ENCODE results near the gene AVPR2. TPM values are rescaled to one million over a fixed set of nuclear protein-coding genes. Genes with fewer than 3 reads are reported as not detected.

Gene AVPR2
- total and polyA plus RNA-seq, 2 donors (not counting 1 experiment from before 2014, with no cell fraction given): 0.12 TPM; not detected in 1

DNA sequence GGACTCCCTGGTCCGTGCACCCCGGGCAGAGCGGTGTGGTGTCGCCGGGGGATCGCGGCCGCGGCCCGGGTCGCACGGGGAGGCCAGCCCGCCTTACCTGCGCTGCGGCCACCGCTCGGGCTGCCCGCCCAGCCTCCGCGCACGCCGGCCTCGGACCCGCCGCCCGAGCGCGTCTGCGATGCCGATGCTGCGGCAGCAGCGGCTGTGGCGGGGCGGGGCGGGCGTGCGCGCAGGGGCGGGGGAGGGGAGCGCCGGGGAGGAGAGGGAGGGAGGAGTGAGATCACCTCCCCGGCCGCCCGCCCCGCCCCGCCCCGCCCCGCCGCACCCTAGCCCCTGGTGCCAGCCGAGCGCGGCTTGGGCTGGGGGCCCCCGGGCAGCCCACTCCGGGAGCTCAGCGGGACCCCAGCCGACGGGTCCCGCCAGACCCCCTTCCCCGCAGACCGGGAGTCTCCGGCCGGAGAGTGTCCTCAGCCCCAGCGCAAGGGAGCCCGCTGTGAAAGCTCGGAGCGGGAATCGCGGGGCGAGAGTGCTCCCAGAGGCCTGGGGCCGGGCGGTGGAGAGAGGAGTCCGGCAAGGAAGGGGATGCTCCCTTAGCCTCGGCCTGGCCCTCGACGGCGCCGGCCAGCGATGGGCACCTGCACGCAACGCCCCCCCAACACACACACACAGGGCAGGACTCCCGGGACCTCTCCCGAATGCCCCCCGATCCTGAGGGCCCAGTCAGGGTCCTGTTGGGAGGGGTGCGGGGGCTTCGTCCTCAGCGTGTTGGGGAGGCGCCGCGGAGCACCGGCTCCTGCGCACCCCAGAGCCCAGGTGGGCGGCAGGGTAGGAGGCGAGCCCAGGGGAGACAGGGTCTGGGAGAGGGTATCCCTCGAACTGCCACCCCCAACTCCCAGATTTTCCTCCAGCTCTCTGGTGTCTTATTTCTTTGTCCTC, 18.2 kb upstream of the AVPR2 start, which contains the start of gene L1CAM:
Gene L1CAM, minus strand, starts transcription at position 206 of the 936 bp plus-strand sequence. CDS start 10,337 bp downstream, outside the sequence.
- no peaks in the 10 kb centered on the region for H4K20me1 ChIP-seq (ENCODE audit: control insufficient read depth, insufficient read depth, low read length, poor library complexity, severe bottlenecking)
- peaks cover 0 to 28% (median 11%) of the 10 kb centered on the region in 4 experiments for H3K27me3 ChIP-seq (replicated peaks in 1 of 4; ENCODE audit: control extremely low read depth in 1 of 4, control insufficient read depth in 3 of 4, insufficient read depth in 4 of 4, low read length in 3 of 4)
- peak within 1 kb of the TSS in 4 of 5 experiments; percentile 23 to 47 (median 40) for H3K4me3 ChIP-seq (ENCODE audit: control extremely low read depth in 1 of 5, extremely low read depth in 1 of 5, insufficient read depth in 1 of 5, low read depth in 2 of 5, low read length in 4 of 5)
- H3K36me3 ChIP-seq (replicated peaks in 1 of 2; ENCODE audit: control extremely low read depth in 1 of 2, control insufficient read depth in 1 of 2, extremely low read depth in 1 of 2, insufficient read depth in 2 of 2, low read length in 1 of 2): no peaks in the 10 kb centered on the region
- no peak for TF ChIP-seq EZH2 (IDR thresholded peaks at IDR 0.05; ENCODE audit: borderline replicate concordance, insufficient read depth, low read depth, low read length, poor library complexity, severe bottlenecking)
- TF ChIP-seq, protein P1, sequence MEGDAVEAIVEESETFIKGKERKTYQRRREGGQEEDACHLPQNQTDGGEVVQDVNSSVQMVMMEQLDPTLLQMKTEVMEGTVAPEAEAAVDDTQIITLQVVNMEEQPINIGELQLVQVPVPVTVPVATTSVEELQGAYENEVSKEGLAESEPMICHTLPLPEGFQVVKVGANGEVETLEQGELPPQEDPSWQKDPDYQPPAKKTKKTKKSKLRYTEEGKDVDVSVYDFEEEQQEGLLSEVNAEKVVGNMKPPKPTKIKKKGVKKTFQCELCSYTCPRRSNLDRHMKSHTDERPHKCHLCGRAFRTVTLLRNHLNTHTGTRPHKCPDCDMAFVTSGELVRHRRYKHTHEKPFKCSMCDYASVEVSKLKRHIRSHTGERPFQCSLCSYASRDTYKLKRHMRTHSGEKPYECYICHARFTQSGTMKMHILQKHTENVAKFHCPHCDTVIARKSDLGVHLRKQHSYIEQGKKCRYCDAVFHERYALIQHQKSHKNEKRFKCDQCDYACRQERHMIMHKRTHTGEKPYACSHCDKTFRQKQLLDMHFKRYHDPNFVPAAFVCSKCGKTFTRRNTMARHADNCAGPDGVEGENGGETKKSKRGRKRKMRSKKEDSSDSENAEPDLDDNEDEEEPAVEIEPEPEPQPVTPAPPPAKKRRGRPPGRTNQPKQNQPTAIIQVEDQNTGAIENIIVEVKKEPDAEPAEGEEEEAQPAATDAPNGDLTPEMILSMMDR (IDR thresholded peaks at IDR 0.05): no peak
- intact Hi-C loops (cut with micrococcal nuclease): loop anchor here (5.0 kb wide), 1 partner anchor 41 kb away; the partner anchor contains the start of gene ARHGAP4
- no peaks in the 10 kb centered on the region for H3K9me3 Mint-ChIP-seq (ENCODE audit: insufficient read depth)
- H3K4me1 Mint-ChIP-seq: peaks cover 24% of the 10 kb centered on the region
- no peak within 1 kb of the TSS for H3K27ac Mint-ChIP-seq
- peaks cover 6% of the 10 kb centered on the region for H3K27me3 Mint-ChIP-seq
- ATAC-seq (ENCODE audit: low read depth) (peak; percentile 53), DNase-seq (peak; percentile 41)
- POLR2A ChIA-PET: interaction anchor here (1.5 to 1.8 kb wide), 2 partner anchors 14 to 40 kb away, joined by 3 to 5 read pairs; partner anchors contain the start of gene ARHGAP4
- H3K9ac ChIP-seq (ENCODE audit: low read length): peak within 1 kb of the TSS; percentile 43
- WGBS (ENCODE audit: insufficient coverage): 6% methylated on average over 24 of the region's 94 CpGs
- H3K4me1 ChIP-seq (ENCODE audit: control insufficient read depth in 2 of 2, insufficient read depth in 2 of 2, low read length in 2 of 2): peaks cover 40 to 44% of the 10 kb centered on the region in 2 donors
- no peaks in the 10 kb centered on the region for H3K79me2 ChIP-seq (ENCODE audit: control insufficient read depth, insufficient read depth, low read length)
- no peak within 1 kb of the TSS for H2AFZ ChIP-seq (ENCODE audit: insufficient read depth, low read depth, low read length, poor library complexity, severe bottlenecking)
- no peak within 1 kb of the TSS for H3K27ac ChIP-seq (ENCODE audit: low read length in 2 of 2)
- peak within 1 kb of the TSS; percentile 75 for H3K4me3 Mint-ChIP-seq
- H3K4me2 ChIP-seq (replicated peaks; ENCODE audit: low read depth, low read length, poor library complexity, severe bottlenecking): peak within 1 kb of the TSS; percentile 74
- H3K9me3 ChIP-seq (ENCODE audit: control extremely low read depth in 1 of 3, control insufficient read depth in 2 of 3, insufficient read depth in 1 of 3, low read length in 2 of 3): peaks cover 0 to 3% (median 0%) of the 10 kb centered on the region in 3 donors
- CTCF ChIA-PET: no interaction called here
